Hematopoietic multipotent progenitor cell treated with erythropoietin and hydrocortisone succinate and interleukin-3 and kit ligand, for 6 days (in vitro differentiated cells): Measurements from ENCODE around the gene CCDC144A.
A peak's percentile ranks its signal among the peaks of the same experiment; 100 is the strongest.
"Not testable (repeated sequence)": the region's sequence is repeated elsewhere in the genome, so short reads cannot be mapped to it uniquely, and the experiment has no call there.

Experiments
- DNase-seq: peaks from one replicate; pipeline ENCODE4 v3.0.0-alpha.2; 2015

CCDC144A gene

GRCh38 chr17:16751224-16751923 is 61.3 kb downstream of the CCDC144A start:
- peak; percentile 20 for DNase-seq

DNA sequence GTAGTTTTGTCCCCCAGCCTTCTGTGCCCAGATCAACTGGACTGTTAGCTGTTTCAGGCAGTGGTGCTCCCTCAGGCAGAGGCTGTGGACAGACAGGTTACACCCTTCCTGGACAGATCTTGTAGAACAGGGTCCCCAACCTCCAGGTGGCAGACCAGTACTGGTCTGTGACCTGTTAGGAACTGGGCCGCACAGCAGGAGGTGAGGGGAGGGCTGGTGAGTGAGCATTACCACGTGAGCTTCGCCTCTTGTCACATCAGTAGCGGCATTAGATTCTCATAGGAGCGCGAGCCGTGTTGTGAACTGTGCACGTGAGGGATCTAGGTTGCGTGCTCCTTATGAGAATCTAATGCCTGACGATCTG is 61.9 kb downstream of the CCDC144A start:
- DNase-seq = not testable (repeated sequence)

DNA sequence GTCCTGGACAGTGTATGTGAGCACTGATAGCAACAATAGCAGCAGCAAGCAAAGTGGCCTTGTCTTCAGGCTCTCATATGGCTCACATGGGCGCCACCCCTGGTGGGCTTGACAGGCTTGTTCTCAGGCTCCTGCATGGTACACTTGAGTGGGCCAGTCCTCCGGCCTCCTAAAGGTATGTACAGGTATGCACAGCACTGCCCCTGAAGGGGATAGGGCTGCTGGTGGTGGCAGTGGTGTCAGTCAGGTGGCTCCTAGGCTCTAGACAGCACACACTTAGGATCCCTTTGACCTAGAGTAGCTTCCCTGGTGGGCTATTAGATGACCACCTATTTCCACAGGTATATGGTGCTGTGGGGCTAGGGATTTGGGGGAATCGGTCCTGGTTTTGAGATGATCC is 67.5 kb downstream of the CCDC144A start:
- not testable (repeated sequence) for DNase-seq

DNA sequence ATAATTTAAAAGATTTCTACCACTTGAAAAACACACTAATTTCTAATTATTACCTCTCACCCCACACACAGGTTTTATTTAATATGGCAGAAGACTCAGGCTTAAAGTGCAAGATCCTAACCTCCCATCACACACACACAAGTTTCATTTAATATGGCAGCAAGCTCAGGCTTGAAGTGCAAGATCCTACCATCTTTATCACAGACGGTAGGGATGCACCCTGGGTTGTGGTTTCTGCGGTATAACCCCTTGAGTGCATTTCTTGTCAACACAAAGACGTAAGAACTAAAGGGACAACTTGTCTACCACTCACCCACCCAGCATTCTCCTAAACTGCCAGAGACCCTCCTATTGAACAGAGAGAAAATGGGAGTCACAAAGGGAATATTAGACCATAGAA is 68.1 kb downstream of the CCDC144A start:
- DNase-seq = not testable (repeated sequence)

- DNase-seq = not testable (repeated sequence)
These were observed 78.5 kb downstream of the CCDC144A start for GRCh38 chr17:16768290-16769175.

DNA sequence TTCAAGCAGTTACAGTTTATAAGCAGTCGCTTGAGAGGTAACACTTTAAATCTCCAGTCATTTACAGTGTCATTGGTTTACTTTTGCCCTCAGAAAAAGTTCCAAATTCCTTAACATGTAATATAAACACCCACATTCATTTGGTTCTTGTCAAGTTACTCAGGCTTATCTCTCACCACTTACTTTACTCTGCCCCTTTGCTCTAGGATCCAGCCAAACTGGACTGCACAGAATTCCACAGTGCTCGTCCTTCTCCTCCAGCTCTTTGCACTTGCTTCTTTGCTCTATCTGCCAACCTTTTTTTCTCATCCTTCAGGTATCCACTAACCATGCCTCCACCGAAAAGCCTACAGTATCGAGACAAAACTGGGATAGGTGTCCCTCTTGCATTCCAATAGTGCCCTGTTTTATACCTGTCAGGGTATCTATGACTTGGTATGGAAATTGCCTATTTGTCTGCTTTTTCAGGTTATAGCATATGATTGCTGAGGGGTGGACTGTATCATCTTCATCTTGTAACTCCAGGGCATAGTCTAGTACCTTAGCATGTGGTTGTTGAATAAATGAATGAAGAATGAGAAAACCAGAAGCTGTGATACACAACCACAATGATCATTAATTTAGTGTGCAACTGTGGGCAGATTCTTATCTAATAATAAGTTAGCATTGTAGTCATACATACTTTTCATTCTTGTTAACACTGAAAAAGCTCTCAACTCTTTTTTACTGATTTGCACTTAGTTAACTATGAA is 82.5 kb downstream of the CCDC144A start:
- not testable (repeated sequence) for DNase-seq

GRCh38 chr17:16773146-16773522 is 83.1 kb downstream of the CCDC144A start:
- not testable (repeated sequence) for DNase-seq

- not testable (repeated sequence) for DNase-seq
These were observed 97.8 kb downstream of the CCDC144A start for GRCh38 chr17:16787851-16788250.

DNA sequence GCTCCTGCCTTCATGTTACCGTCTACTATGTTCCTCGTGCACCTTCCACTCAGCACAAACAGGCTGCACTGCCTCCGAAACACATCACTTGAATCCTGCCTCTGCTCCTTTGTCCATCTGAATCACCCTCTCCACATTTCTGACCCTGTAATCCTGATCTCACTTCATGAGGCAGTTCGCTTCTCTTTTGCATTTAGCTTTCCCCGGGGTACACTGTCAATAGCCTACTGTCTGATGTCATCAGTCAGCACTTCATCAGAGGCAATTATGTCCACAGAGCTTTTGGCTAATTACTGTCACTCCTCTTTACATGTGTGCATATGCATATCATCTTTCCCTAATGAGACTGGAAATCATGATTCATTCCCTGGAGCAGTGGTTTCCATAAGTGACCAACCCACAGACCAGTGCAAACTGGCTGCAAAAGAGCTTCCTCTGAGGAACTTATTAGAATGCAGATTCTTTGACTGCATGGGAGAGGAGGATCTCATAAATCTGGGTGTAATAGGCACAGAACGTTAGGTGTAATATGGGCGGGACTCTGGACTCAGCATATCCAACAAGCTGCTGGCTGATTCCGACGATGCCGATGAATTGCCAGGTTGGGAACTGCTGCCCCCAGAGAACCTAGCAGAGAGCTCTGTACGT is 99.0 kb downstream of the CCDC144A start:
- not testable (repeated sequence) for DNase-seq

GRCh38 chr17:16789622-16790021 is 99.6 kb downstream of the CCDC144A start:
- not testable (repeated sequence) for DNase-seq

GRCh38 chr17:16790313-16790871 is 100.4 kb downstream of the CCDC144A start:
- DNase-seq = peak; percentile 5

- peak; percentile 46 for DNase-seq
These were observed 104.2 kb downstream of the CCDC144A start for GRCh38 chr17:16794215-16794614.

DNA sequence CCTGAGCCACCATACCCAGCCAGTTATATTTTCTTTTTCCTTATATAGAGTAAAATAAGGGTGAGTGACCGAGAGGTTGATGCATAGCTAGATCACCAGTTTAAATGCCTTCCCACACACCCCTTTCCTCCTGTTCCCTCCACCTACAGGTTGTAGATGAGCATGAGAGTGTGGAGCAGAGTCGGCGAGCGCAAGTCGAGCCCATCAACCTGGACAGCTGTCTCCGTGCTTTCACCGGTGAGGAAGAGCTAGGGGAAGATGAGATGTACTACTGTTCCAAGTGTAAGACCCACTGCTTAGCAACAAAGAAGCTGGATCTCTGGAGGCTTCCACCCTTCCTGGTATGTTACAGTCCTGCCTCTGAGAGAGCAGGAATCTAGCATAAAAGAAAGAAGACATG is 105.9 kb downstream of the CCDC144A start:
- DNase-seq = not testable (repeated sequence)

- not testable (repeated sequence) for DNase-seq
These were observed 114.8 kb downstream of the CCDC144A start for GRCh38 chr17:16804851-16805250.

GRCh38 chr17:16806599-16806998 is 116.6 kb downstream of the CCDC144A start:
- not testable (repeated sequence) for DNase-seq

GRCh38 chr17:16807620-16808019 is 117.6 kb downstream of the CCDC144A start:
- DNase-seq = not testable (repeated sequence)

DNA sequence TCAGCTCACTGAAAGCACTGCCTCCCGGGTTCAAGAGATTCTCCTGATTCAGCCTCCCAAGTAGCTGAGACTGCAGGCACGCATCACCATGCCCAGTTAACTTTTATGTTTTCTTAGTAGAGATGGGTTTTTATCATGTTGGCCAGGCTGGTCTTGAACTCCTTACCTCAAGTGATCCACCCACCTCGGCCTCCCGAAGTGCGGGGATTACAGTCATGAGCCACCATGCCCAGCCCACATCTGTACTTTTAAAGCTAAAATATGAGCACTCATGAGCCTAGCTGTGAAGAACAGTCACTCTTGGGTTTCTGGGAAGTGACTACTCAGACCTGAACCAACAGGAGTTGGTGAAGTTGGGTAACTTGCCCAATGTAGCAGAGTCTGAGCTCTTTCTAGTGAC is 120.2 kb downstream of the CCDC144A start:
- not testable (repeated sequence) for DNase-seq

GRCh38 chr17:16812126-16812525 is 122.1 kb downstream of the CCDC144A start:
- peak; percentile 74 for DNase-seq

- DNase-seq = no peak
These were observed 124.4 kb downstream of the CCDC144A start for GRCh38 chr17:16814439-16814838.

- no peak for DNase-seq
These were observed 127.2 kb downstream of the CCDC144A start for GRCh38 chr17:16817201-16817600.

- not testable (repeated sequence) for DNase-seq
These were observed 127.9 kb downstream of the CCDC144A start for GRCh38 chr17:16817940-16818339.

GRCh38 chr17:16818340-16818739 is 128.3 kb downstream of the CCDC144A start:
- DNase-seq = no peak
